ENCODE data around the gene RBFOX2.

DNA sequence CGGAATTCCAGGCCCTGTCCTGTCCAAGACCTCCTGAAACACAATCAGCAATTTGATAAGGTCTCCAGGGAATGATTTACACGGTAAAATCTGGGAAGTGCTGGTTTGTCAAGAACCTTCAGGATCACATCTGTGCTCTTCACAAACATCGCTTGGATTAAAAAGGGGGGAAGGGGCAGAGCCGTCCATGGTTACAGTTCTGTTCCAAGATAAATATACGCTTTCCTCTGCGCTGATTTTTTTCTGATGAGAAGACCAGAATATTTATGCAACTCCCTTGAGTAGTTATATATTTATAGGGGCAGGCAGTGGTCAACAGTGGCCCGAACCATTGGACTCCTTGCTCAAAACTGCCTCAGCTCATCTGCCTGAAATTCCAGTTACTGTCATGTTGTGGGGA is 320.2 kb downstream of the RBFOX2 start:
- no peak for TF ChIP-seq EZH2 (IDR thresholded peaks at IDR 0.05; ENCODE audit: borderline replicate concordance, low read length)
- no peak for TF ChIP-seq CTCF (conservative IDR thresholded peaks at IDR 0.05 in 1 of 2, IDR thresholded peaks at IDR 0.05 in 1 of 2; ENCODE audit: extremely low read depth in 1 of 2, insufficient read depth in 1 of 2, low read depth in 1 of 2, low read length in 2 of 2)
